Fibroblast of mammary gland (primary cell): ENCODE results near the gene STRA6.

ENCODE experiments used
- DNase-seq: peaks from one replicate; pipeline ENCODE4 v3.0.0-alpha.2; 2010; ENCODE audit warnings: low read depth
- H3K4me3 ChIP-seq: 2 replicates; pipeline ENCODE4 v1.5.1; 2011; ENCODE audit warnings: low read depth, mild to moderate bottlenecking, low read length, moderate library complexity; ENCODE audit not compliant: control insufficient read depth
- CTCF ChIP-seq: conservative IDR thresholded peaks from 2 replicates; pipeline ENCODE4 v1.5.1; 2011; ENCODE audit warnings: low read depth, low read length, inconsistent platforms; ENCODE audit not compliant: control insufficient read depth, insufficient read depth

STRA6 gene

DNA sequence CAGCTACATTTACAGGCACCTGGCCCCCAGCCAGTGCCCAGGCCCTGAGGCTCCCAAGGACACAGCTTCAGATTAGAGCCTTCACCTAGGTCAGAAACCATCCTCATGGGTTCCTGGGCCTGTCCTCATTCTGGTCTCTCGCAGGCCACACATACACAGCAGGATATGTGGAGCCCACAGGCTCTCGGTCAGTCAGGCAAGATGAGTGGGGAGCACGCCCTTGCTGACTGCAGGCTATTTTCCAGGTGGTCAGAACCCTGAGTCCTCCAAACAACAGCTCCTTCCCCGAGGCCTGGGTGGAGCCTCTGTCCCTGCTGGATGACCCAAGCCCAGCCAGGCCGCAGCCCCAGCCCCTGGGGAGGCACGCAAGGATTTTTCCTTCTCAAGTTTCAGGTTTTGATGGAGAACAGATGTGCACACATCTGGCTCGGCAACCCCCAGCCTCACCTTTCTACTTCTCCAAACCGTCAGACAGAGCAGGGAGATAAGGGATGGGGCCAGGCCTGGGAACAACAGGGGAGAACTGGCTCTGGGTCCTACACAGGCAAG is 1.6 kb downstream of the STRA6 start:
- no peak overlapping the region for H3K4me3 ChIP-seq
- DNase-seq, result peak; percentile 81
- no peak for TF ChIP-seq CTCF

- no peak overlapping the region for H3K4me3 ChIP-seq
- no peak for TF ChIP-seq CTCF
- DNase-seq, result peak; percentile 86
Measured at GRCh38 chr15:74200412-74200815, 2.2 kb downstream of the STRA6 start.

GRCh38 chr15:74199297-74199652 is 3.3 kb downstream of the STRA6 start:
- TF ChIP-seq CTCF, result no peak
- no peak for DNase-seq
- H3K4me3 ChIP-seq, result no peak overlapping the region

GRCh38 chr15:74197176-74197965 is 5.2 kb downstream of the STRA6 start:
- no peak for DNase-seq
- no peak overlapping the region for H3K4me3 ChIP-seq
- TF ChIP-seq CTCF, result no peak

GRCh38 chr15:74196175-74196574 is 6.4 kb downstream of the STRA6 start:
- DNase-seq, result peak; percentile 70
- TF ChIP-seq CTCF, result no peak

DNA sequence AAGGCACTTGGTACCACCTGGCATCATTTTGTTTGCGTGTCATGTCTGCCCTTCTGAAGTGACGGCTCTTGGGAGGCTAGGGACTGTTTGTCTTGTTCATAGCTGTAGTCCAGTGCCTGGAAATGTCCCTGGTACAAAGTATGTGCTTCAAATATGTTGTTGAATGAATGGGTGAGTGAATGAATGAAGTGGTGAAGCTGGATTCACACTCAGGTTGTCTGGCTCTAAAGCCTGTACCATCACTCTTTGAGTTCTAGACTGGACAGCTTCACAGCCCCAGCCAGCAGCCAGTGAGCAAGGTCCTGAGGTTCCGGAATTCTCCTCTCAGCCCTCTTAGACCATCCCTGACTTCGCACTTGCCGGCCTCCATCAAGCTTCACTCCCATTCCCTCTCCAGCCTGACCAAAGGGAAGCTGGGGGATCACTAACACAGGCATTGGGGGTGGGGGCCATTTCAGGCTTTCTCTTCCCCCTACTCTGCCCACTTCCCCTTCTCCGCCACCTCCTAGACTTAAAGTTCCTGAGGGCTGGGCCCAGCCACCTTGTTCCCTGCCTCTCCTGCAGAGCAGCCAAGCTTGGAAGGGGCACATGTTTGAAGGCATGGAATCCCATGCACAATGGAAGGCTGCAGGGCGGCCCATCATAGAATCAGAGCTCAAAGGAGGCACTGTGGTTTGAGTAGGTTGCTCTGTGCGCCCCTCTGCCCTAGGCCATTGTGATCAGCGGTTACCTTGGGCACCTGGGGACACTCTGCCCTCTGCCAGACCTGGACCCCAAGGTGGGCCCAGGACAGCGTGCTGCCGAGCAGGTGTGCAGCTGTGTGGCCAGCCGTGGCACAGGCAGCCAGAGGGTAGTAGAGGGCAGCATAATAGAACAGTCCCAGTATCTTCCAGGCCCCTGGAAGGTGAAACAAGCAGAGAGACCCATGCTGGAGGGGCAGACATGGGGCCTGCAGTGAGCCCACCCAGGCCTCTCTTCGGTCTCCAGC is 7.7 kb downstream of the STRA6 start:
- no peak overlapping the region for H3K4me3 ChIP-seq
- no peak for TF ChIP-seq CTCF
- no peak for DNase-seq

More at GRCh38 chr15:74196175-74196574, 6.4 kb downstream of the STRA6 start:
- H3K4me3 ChIP-seq, result no peak overlapping the region
